Kidney epithelial cell (primary cell): Measurements from ENCODE around the gene MKS1. TPM values are rescaled to one million over a fixed set of nuclear protein-coding genes. Genes with fewer than 3 reads are reported as not detected.

ENCODE experiments used
- DNase-seq: peaks from one replicate; pipeline ENCODE4 v3.0.0-alpha.2; 2010; ENCODE audit warnings: low read depth
- H3K27me3 ChIP-seq: 2 replicates; pipeline ENCODE4 v1.6.0; 2011; ENCODE audit warnings: low read length; ENCODE audit not compliant: control insufficient read depth, insufficient read depth
- H3K36me3 ChIP-seq: 2 replicates; pipeline ENCODE4 v1.5.1; 2011; ENCODE audit warnings: low read length; ENCODE audit not compliant: control insufficient read depth, insufficient read depth
- H3K4me3 ChIP-seq: 2 replicates; pipeline ENCODE4 v1.5.1; 2011; ENCODE audit warnings: low read depth, mild to moderate bottlenecking, control low read depth, low read length
- CTCF ChIP-seq: IDR thresholded peaks from 2 replicates; pipeline ENCODE4 v1.5.1; 2011; ENCODE audit warnings: mild to moderate bottlenecking, moderate library complexity, low read length, control low read depth, inconsistent platforms; ENCODE audit not compliant: insufficient read depth, poor library complexity, severe bottlenecking
- total RNA-seq: library from RNA; depleted of rRNA; stranded (reverse); fragments of >200 nt; gene quantifications from 2 replicates; pipeline ENCODE4 v1.2.3, GENCODE V29; 2015

MKS1 gene
- total RNA-seq, 1 donor from 2014 or later = 17.5 TPM

GRCh38 chr17:58205936-58206335 lies 13.1 kb downstream of the MKS1 start:
- TF ChIP-seq CTCF = no peak
- no peaks in the 10 kb centered on the region for H3K27me3 ChIP-seq
- H3K4me3 ChIP-seq = no peak overlapping the region
- H3K36me3 ChIP-seq = no peaks in the 10 kb centered on the region
- DNase-seq = no peak

GRCh38 chr17:58204796-58205195 lies 14.3 kb downstream of the MKS1 start:
- Histone ChIP-seq H3K27me3 (peaks cover 4% of the 10 kb centered on the region), H3K36me3 (no peaks in the 10 kb centered on the region), H3K4me3 (no peak overlapping the region)
- TF ChIP-seq CTCF = no peak
- no peak for DNase-seq

- H3K4me3 ChIP-seq = no peak overlapping the region
- no peak for TF ChIP-seq CTCF
- H3K36me3 ChIP-seq = no peaks in the 10 kb centered on the region
- peaks cover 12% of the 10 kb centered on the region for H3K27me3 ChIP-seq
- no peak for DNase-seq
Measured at GRCh38 chr17:58202859-58203258, 16.2 kb downstream of the MKS1 start.

GRCh38 chr17:58200024-58200633 lies 18.9 kb downstream of the MKS1 start:
- peak; percentile 70 for TF ChIP-seq CTCF
- no peaks in the 10 kb centered on the region for H3K36me3 ChIP-seq
- DNase-seq = no peak
- H3K4me3 ChIP-seq = no peak overlapping the region
- peaks cover 15% of the 10 kb centered on the region for H3K27me3 ChIP-seq

- Histone ChIP-seq H3K36me3 (no peaks in the 10 kb centered on the region), H3K4me3 (no peak overlapping the region), H3K27me3 (peaks cover 20% of the 10 kb centered on the region)
- no peak for DNase-seq
- TF ChIP-seq CTCF = no peak
Measured at GRCh38 chr17:58196610-58197009, 22.4 kb downstream of the MKS1 start.

GRCh38 chr17:58195518-58196123 lies 23.4 kb downstream of the MKS1 start:
- TF ChIP-seq CTCF = no peak
- Histone ChIP-seq H3K27me3 (peaks cover 25% of the 10 kb centered on the region), H3K4me3 (no peak overlapping the region), H3K36me3 (no peaks in the 10 kb centered on the region)
- DNase-seq = no peak
